Right atrium auricular region (tissue), 2 donors: ENCODE measurements around the gene S100A1. TPM values are rescaled to one million over a fixed set of nuclear protein-coding genes. Genes with fewer than 3 reads are reported as not detected.

Experiments
- DNase-seq: peaks from one replicate; pipeline ENCODE4 v3.0.0-alpha.2; 2019; ENCODE audit warnings: low spot score
- H3K27ac ChIP-seq, 2 donors: fragments of 200-600 bp; sonication (generic); 1 replicate in 1 of 2; 2 replicates in 1 of 2; pipeline ENCODE4 v1.5.1; 2016 to 2019
- H3K27me3 ChIP-seq, 2 donors: fragments of 200-600 bp; sonication (generic); one replicate each; pipeline versions ENCODE4 v1.5.1 to v1.6.0; 2017 to 2019
- H3K36me3 ChIP-seq: fragments of 200-600 bp; sonication (generic); one replicate; pipeline ENCODE4 v1.5.1; 2016
- H3K4me1 ChIP-seq, 2 donors: fragments of 200-600 bp; sonication (generic); one replicate each; pipeline versions ENCODE4 v1.5.1 to v1.6.0; 2017 to 2019
- H3K4me3 ChIP-seq, 2 donors: fragments of 200-600 bp; sonication (generic); 1 replicate in 1 of 2; 2 replicates in 1 of 2; pipeline ENCODE4 v1.5.1; 2017 to 2019; ENCODE audit warnings: mild to moderate bottlenecking in 1 of 2, moderate library complexity in 1 of 2
- H3K9me3 ChIP-seq, 2 donors: fragments of 200-600 bp; sonication (generic); one replicate each; pipeline ENCODE4 v1.5.1; 2019
- total RNA-seq, 2 donors: library from RNA; depleted of rRNA; stranded (reverse); fragments of >200 nt; gene quantifications; one replicate each; pipeline ENCODE4 v1.1.0, GENCODE V29; 2016
- TF ChIP-seq, protein P1 (sequence below), 2 donors: fragments of 200-600 bp; sonication (generic); IDR thresholded peaks; one replicate each; pipeline ENCODE4 v1.5.1; 2019; ENCODE audit warnings: antibody characterized with exemption in 2 of 2

The S100A1 gene
- total RNA-seq, 2 donors from 2014 or later = 965 to 2,413 TPM

DNA sequence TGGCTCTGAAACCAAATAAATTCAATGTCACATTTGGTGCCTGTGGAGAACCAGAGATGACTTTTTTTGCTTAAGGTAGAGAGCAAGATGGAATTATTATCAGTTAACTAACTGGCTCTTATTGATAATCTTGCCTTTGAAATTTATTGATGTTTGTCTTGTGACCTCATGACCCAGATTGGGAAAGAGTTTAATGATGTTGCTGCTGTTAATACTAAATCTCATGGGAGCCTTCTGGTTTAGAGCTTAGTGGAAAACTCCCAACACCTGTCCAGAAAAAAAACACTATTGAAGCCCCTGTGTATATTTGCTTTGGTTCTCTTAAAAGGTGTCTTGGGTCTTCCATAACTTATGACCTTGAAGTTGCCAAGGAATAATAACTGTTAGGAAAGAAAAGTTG is 15.6 kb downstream of the S100A1 start:
- no peaks in the 10 kb centered on the region for H3K27me3 ChIP-seq
- H3K36me3 ChIP-seq = peaks cover 77% of the 10 kb centered on the region
- H3K4me1 ChIP-seq = peaks cover 0 to 55% of the 10 kb centered on the region in 2 donors
- H3K27ac ChIP-seq = peak overlapping the region; percentile 52 to 71
- no peak for DNase-seq
- no peaks in the 10 kb centered on the region for H3K9me3 ChIP-seq
- H3K4me3 ChIP-seq = no peak overlapping the region
- TF ChIP-seq, protein P1, sequence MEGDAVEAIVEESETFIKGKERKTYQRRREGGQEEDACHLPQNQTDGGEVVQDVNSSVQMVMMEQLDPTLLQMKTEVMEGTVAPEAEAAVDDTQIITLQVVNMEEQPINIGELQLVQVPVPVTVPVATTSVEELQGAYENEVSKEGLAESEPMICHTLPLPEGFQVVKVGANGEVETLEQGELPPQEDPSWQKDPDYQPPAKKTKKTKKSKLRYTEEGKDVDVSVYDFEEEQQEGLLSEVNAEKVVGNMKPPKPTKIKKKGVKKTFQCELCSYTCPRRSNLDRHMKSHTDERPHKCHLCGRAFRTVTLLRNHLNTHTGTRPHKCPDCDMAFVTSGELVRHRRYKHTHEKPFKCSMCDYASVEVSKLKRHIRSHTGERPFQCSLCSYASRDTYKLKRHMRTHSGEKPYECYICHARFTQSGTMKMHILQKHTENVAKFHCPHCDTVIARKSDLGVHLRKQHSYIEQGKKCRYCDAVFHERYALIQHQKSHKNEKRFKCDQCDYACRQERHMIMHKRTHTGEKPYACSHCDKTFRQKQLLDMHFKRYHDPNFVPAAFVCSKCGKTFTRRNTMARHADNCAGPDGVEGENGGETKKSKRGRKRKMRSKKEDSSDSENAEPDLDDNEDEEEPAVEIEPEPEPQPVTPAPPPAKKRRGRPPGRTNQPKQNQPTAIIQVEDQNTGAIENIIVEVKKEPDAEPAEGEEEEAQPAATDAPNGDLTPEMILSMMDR (IDR thresholded peaks at IDR 0.05) = no peak

- H3K4me3 ChIP-seq = no peak overlapping the region
- TF ChIP-seq, protein P1 (IDR thresholded peaks at IDR 0.05) = no peak
- H3K4me1 ChIP-seq = peaks cover 0 to 39% of the 10 kb centered on the region in 2 donors
- H3K27ac ChIP-seq = peak overlapping the region in 1 of 2 donors; percentile 30
- peaks cover 47% of the 10 kb centered on the region for H3K36me3 ChIP-seq
- H3K9me3 ChIP-seq = no peaks in the 10 kb centered on the region
- no peak for DNase-seq
- no peaks in the 10 kb centered on the region for H3K27me3 ChIP-seq
Measured at GRCh38 chr1:153646672-153647345, 18.6 kb downstream of the S100A1 start.

GRCh38 chr1:153647346-153647714 is 19.1 kb downstream of the S100A1 start:
- H3K27me3 ChIP-seq = no peaks in the 10 kb centered on the region
- TF ChIP-seq, protein P1 (IDR thresholded peaks at IDR 0.05) = no peak
- peaks cover 0 to 34% of the 10 kb centered on the region in 2 donors for H3K4me1 ChIP-seq
- peak overlapping the region in 1 of 2 donors; percentile 30 for H3K27ac ChIP-seq
- H3K9me3 ChIP-seq = no peaks in the 10 kb centered on the region
- no peak overlapping the region for H3K4me3 ChIP-seq
- DNase-seq = no peak
- peaks cover 42% of the 10 kb centered on the region for H3K36me3 ChIP-seq

DNA sequence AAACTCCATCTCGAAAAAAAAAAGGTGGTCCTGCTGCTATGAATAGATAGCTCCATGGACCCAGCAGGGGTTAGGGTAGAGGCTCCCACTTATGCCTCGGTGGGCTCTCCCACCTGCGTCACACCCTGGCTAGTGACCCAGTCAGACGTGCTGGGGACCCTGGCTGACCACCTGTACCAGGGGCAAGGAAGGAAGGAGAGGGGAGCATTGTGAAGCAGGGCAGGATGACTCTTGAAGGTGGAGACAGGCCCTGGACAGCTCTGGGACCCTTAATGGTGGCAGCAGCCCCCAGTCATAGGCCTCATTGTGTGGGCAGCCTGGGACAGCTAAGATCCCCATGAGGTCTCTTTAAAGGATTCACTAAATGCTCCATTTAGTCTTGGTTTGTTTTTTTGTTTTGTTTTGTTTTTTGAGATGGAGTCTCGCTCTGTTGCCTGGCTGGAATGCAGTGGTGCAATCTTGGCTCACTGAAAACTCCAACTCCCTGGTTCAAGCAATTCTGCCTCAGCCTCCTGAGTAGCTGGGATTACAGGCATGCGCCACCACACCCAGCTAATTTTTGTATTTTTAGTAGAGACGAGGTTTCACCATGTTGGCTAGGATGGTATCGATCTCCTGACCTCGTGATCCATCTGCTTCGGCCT is 19.9 kb downstream of the S100A1 start:
- Histone ChIP-seq H3K27ac (peak overlapping the region; percentile 7 to 16), H3K4me3 (no peak overlapping the region), H3K9me3 (no peaks in the 10 kb centered on the region), H3K4me1 (peaks cover 0 to 30% of the 10 kb centered on the region in 2 donors), H3K36me3 (peaks cover 34% of the 10 kb centered on the region), H3K27me3 (no peaks in the 10 kb centered on the region)
- no peak for DNase-seq
- TF ChIP-seq, protein P1 (IDR thresholded peaks at IDR 0.05) = no peak

DNA sequence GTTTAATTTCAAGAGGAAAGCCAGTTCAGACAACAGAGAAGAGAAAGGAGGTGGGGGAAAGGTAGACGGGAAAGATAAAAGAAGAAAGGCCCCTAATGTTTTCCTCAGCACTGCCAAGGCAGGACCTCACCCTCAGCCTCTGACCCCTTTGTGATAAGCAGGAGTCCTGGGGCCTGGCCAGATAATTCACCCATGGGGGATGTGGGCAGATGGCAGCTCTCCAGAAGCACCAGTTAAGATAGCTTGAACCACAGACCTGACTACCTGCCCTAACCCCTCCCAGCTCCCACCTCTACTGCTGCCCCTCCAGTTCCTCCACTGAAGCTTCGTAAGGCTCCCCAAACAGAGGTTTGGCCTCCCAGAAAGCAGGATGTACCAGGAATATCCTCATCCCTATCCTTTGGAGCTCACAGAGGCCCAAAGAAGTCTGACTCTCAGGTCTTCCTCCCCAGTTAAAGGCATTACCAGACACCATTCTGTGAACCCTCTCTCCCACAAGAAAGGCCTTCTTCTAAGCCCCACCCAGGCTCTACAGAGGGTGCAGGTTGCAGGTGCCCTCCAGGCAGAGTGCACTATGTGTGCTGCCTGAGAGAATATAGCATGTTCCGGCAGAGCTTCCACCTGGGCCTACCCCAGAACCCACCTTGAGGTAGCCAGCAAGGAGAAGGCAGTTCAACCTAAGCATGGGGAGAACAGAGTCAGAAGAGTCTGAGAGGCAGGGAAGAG is 21.1 kb downstream of the S100A1 start:
- Histone ChIP-seq H3K9me3 (no peaks in the 10 kb centered on the region), H3K27ac (peak overlapping the region; percentile 4 to 40), H3K27me3 (no peaks in the 10 kb centered on the region), H3K4me1 (peaks cover 0 to 18% of the 10 kb centered on the region in 2 donors), H3K36me3 (peaks cover 22% of the 10 kb centered on the region), H3K4me3 (no peak overlapping the region)
- TF ChIP-seq, protein P1 (IDR thresholded peaks at IDR 0.05) = no peak
- no peak for DNase-seq
